HepG2 (cell line): ENCODE measurements around the gene VPREB3. TPM values are rescaled to one million over a fixed set of nuclear protein-coding genes. Genes with fewer than 3 reads are reported as not detected.

Source experiments
- ATAC-seq: fragments of 200-7000 bp; cut with Tn5 transposase; 3 replicates; pipeline ENCODE4 v1.9.1; 2020; ENCODE audit warnings: mild to moderate bottlenecking, moderate library complexity
- BruUV-seq: library from RNA; stranded (reverse); fragments of 400-500 nt; replicated peaks from 2 replicates; lab custom pipeline; 2021; lab: Mats Ljungman, UMichigan
- CTCF ChIA-PET: fragments of 300-600 bp; formaldehyde crosslinking; extraction: SDS; loops from one replicate; lab custom pipeline; 2021; ENCODE audit warnings: low total read pairs, inconsistent platforms, low intra/inter-chr PET ratio; lab: Yijun Ruan, JAX
- POLR2A ChIA-PET: fragments of 350-600 bp; sonication (Branson Sonifier 250); formaldehyde crosslinking; loops from one replicate; lab custom pipeline; 2020; ENCODE audit warnings: antibody characterized with exemption, inconsistent platforms; lab: Yijun Ruan, JAX
- DNase-seq: peaks from one replicate; pipeline ENCODE4 v3.0.0-alpha.2; 2015; ENCODE audit warnings: low spot score
- FAIRE-seq: peaks from 3 replicates; lab custom pipeline; 2011; peaks lifted over from hg19 to GRCh38; lab: Jason Lieb, UNC
- H2AFZ ChIP-seq: one replicate; pipeline ENCODE4 v1.6.1; 2011; ENCODE audit warnings: low read length, inconsistent platforms
- H3K27ac ChIP-seq: fragments of 300-600 bp; 3 replicates; pipeline ENCODE4 v1.8.0; 2011; ENCODE audit warnings: mixed run types, mild to moderate bottlenecking, mixed read lengths, low read length, inconsistent platforms; ENCODE audit not compliant: insufficient read depth; ENCODE audit errors: extremely low read length
- H3K27me3 ChIP-seq, 2 experiments: fragments of 200-600 bp in 1 of 2; 2 replicates in 1 of 2; 3 replicates in 1 of 2; pipeline versions ENCODE4 v1.6.0 to v1.8.0; 2011; ENCODE audit warnings: low read length in 2 of 2, mild to moderate bottlenecking in 2 of 2, moderate library complexity in 2 of 2, inconsistent platforms in 1 of 2; ENCODE audit not compliant: insufficient read depth in 2 of 2, control insufficient read depth in 1 of 2
- H3K36me3 ChIP-seq, 2 experiments: fragments of 200-600 bp in 1 of 2; replicated peaks in 1 of 2; 2 replicates in 1 of 2; 3 replicates in 1 of 2; pipeline versions ENCODE4 v1.5.1 to v1.8.0; 2011; ENCODE audit warnings: low read length in 2 of 2, inconsistent platforms in 1 of 2; ENCODE audit not compliant: insufficient read depth in 2 of 2, control insufficient read depth in 1 of 2
- H3K4me1 ChIP-seq: 2 replicates; pipeline ENCODE4 v1.5.1; 2012; ENCODE audit warnings: low read length, inconsistent platforms; ENCODE audit not compliant: insufficient read depth
- H3K4me2 ChIP-seq: 2 replicates; pipeline ENCODE4 v1.6.0; 2011; ENCODE audit warnings: low read depth, low read length, inconsistent platforms
- H3K4me3 ChIP-seq, 3 experiments: fragments of 200-600 bp in 1 of 3; sonication (generic), shearing (Covaris generic) in 1 of 3; replicated peaks in 1 of 3; 2 replicates each; pipeline ENCODE4 v1.5.1; 2011 to 2016; ENCODE audit warnings: low read length in 3 of 3, inconsistent platforms in 2 of 3, low read depth in 2 of 3, mild to moderate bottlenecking in 2 of 3, control low read depth in 1 of 3, mixed read lengths in 1 of 3; ENCODE audit not compliant: insufficient read depth in 1 of 3
- H3K79me2 ChIP-seq: one replicate; pipeline ENCODE4 v1.6.1; 2011; ENCODE audit warnings: low read length, inconsistent platforms; ENCODE audit not compliant: insufficient read depth
- H3K9ac ChIP-seq: 2 replicates; pipeline ENCODE4 v1.6.0; 2011; ENCODE audit warnings: mild to moderate bottlenecking, low read depth, low read length, inconsistent platforms; ENCODE audit not compliant: insufficient read depth
- H3K9me3 ChIP-seq: 2 replicates; pipeline ENCODE4 v1.5.1; 2012; ENCODE audit warnings: mild to moderate bottlenecking, low read length
- H4K20me1 ChIP-seq: 2 replicates; pipeline ENCODE4 v1.6.0; 2011; ENCODE audit warnings: inconsistent platforms, mild to moderate bottlenecking, low read length, moderate library complexity; ENCODE audit not compliant: insufficient read depth
- HDAC6 ChIP-seq: fragments of 200-600 bp; sonication (generic); IDR thresholded peaks from 2 replicates; pipeline ENCODE4 v1.7.0; 2017; ENCODE audit warnings: mild to moderate bottlenecking, antibody characterized with exemption, low read length, low read depth
- HMGXB4 ChIP-seq, 2 experiments: sonication (generic) in 1 of 2; formaldehyde crosslinking in 1 of 2; IDR thresholded peaks; 2 replicates each; pipeline versions ENCODE4 v1.4.0 to v1.6.1; 2018 to 2020; ENCODE audit warnings: missing genetic modification reagents in 2 of 2, borderline replicate concordance in 1 of 2, low read depth in 1 of 2, mild to moderate bottlenecking in 1 of 2, missing biosample characterization in 1 of 2
- IRF9 ChIP-seq: sonication (generic); formaldehyde crosslinking; IDR thresholded peaks from 2 replicates; pipeline ENCODE4 v1.8.0; 2022; ENCODE audit warnings: missing genetic modification reagents, mild to moderate bottlenecking, borderline replicate concordance
- ZBTB33 ChIP-seq: sonication (generic); formaldehyde crosslinking; IDR thresholded peaks from 2 replicates; pipeline ENCODE4 v1.4.0; 2020; ENCODE audit warnings: missing genetic modification reagents
- ZBTB42 ChIP-seq: sonication (generic); formaldehyde crosslinking; IDR thresholded peaks from 2 replicates; pipeline ENCODE4 v1.5.0; 2020; ENCODE audit warnings: mild to moderate bottlenecking, missing genetic modification reagents
- ZFP91 ChIP-seq: sonication (generic); formaldehyde crosslinking; IDR thresholded peaks from 2 replicates; pipeline ENCODE4 v1.9.0; 2022; ENCODE audit warnings: missing genetic modification reagents, mild to moderate bottlenecking, borderline replicate concordance
- ZNF501 ChIP-seq: sonication (generic); formaldehyde crosslinking; IDR thresholded peaks from 2 replicates; pipeline ENCODE4 v1.5.1; 2020; ENCODE audit warnings: mild to moderate bottlenecking, moderate library complexity, missing genetic modification reagents
- ZNF558 ChIP-seq: sonication (generic); formaldehyde crosslinking; IDR thresholded peaks from 2 replicates; pipeline ENCODE4 v1.9.0; 2022; ENCODE audit warnings: mild to moderate bottlenecking, missing genetic modification reagents, borderline replicate concordance
- WGBS: methylation state at CpG from one replicate; pipeline ENCODE4 v1.1.6; 2017; ENCODE audit warnings: low lambda C conversion rate; 5-methylcytosine and 5-hydroxymethylcytosine counted together
- in situ Hi-C: cut with HindIII; loops from 2 replicates; pipeline ENCODE4 v1.10.0; 2017; ENCODE audit warnings: low pct_unique_long_range_greater_than_20kb; ENCODE audit not compliant: extremely low pct_ligation_motif_present
- intact Hi-C: fragments of 100-400 bp; cut with micrococcal nuclease; formaldehyde crosslinking; loops from one replicate; pipeline ENCODE4 v1.10.0; 2022; ENCODE audit not compliant: unreplicated experiment
- polyA plus RNA-seq, 8 experiments: library from polyadenylated mRNA; depleted of rRNA in 3 of 8; stranded (reverse) in 7 of 8; unstranded in 1 of 8; fragments of >200 nt; fragmentation: Illumina TruSeq in 4 of 8; extraction: Trizol in 4 of 8; gene quantifications; 2 replicates each; pipeline versions ENCODE4 v1.2.1 to v1.2.3, GENCODE V29; 2011 to 2016; ENCODE audit warnings: low read depth in 4 of 8, missing spikeins in 1 of 8, mixed read lengths in 1 of 8; ENCODE audit not compliant: insufficient read depth in 1 of 8
- total RNA-seq, 5 experiments: library from RNA; depleted of rRNA; stranded (reverse); fragments of >200 nt; fragmentation: Illumina TruSeq; extraction: Trizol; gene quantifications; 2 replicates each; pipeline ENCODE4 v1.2.3, GENCODE V29; 2016; ENCODE audit warnings: low read depth in 1 of 5
- TF ChIP-seq, protein P1 (sequence below): IDR thresholded peaks from 2 replicates; pipeline ENCODE4 v1.6.1; 2012; ENCODE audit warnings: inconsistent platforms
- TF ChIP-seq, protein P2 (sequence below): sonication (generic); formaldehyde crosslinking; IDR thresholded peaks from 2 replicates; pipeline ENCODE4 v1.5.1; 2020; ENCODE audit warnings: mild to moderate bottlenecking, missing genetic modification reagents, moderate library complexity

Gene VPREB3
- total and polyA plus RNA-seq, 2 of the 13 experiments (the other 11 are each of a cell fraction or from before 2014, with no cell fraction given): 0.22 TPM; not detected in 1

GRCh38 chr22:23751441-23751996, 2.7 kb downstream of the VPREB3 start:
- peak overlapping the region; percentile 92 for H3K9ac ChIP-seq
- in situ Hi-C loops: no loop called here
- WGBS: 59% methylated on average over 15 of the region's 22 CpGs
- H3K4me1 ChIP-seq: peaks cover 23% of the 10 kb centered on the region
- peak overlapping the region; percentile 88 to 92 (median 89) for H3K4me3 ChIP-seq
- FAIRE-seq (no peak), DNase-seq (no peak), ATAC-seq (no peak; the same call in 2 of the 3 replicates)
- peak overlapping the region; percentile 60 for H3K27ac ChIP-seq
- peak overlapping the region; percentile 87 for H3K4me2 ChIP-seq
- H3K9me3 ChIP-seq: no peaks in the 10 kb centered on the region
- BruUV-seq: TSS peak; percentile 86
- peak overlapping the region; percentile 69 for H2AFZ ChIP-seq
- POLR2A ChIA-PET: interaction anchor here (0.9 to 4.9 kb wide), 5 partner anchors 8 to 38 kb away, joined by 4 to 52 read pairs (median 6); partner anchors contain the start of genes C22orf15 and CHCHD10
- no peaks in the 10 kb centered on the region for H3K36me3 ChIP-seq
- no peaks in the 10 kb centered on the region for H4K20me1 ChIP-seq
- CTCF ChIA-PET: no interaction called here
- no peaks in the 10 kb centered on the region for H3K27me3 ChIP-seq
- H3K79me2 ChIP-seq: peaks cover 7% of the 10 kb centered on the region
- intact Hi-C loops: no loop called here
- 0 out of 2 replicates have a peak, but pooled peaks have one; percentile 40 for TF ChIP-seq ZFP91 (CRISPR knock-in tag)
- peak; percentile 78 for TF ChIP-seq ZBTB33 (CRISPR knock-in tag)
- TF ChIP-seq HDAC6: no peak
- peak; percentile 63; the same call in 1 of the 2 replicates for TF ChIP-seq ZBTB42 (CRISPR knock-in tag)
- 0 out of 4 replicates have a peak, but pooled peaks of 1 of the 2 experiments have one; percentile 13 for TF ChIP-seq HMGXB4 (CRISPR knock-in tag; IDR thresholded peaks at IDR 0.05; ENCODE audit: borderline replicate concordance in 1 of 2, low read depth in 1 of 2)
- TF ChIP-seq, protein P1, sequence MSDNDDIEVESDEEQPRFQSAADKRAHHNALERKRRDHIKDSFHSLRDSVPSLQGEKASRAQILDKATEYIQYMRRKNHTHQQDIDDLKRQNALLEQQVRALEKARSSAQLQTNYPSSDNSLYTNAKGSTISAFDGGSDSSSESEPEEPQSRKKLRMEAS: 0 out of 2 replicates have a peak, but pooled peaks have one; percentile 9
- no peak for TF ChIP-seq ZNF558 (CRISPR knock-in tag)
- TF ChIP-seq, protein P2, sequence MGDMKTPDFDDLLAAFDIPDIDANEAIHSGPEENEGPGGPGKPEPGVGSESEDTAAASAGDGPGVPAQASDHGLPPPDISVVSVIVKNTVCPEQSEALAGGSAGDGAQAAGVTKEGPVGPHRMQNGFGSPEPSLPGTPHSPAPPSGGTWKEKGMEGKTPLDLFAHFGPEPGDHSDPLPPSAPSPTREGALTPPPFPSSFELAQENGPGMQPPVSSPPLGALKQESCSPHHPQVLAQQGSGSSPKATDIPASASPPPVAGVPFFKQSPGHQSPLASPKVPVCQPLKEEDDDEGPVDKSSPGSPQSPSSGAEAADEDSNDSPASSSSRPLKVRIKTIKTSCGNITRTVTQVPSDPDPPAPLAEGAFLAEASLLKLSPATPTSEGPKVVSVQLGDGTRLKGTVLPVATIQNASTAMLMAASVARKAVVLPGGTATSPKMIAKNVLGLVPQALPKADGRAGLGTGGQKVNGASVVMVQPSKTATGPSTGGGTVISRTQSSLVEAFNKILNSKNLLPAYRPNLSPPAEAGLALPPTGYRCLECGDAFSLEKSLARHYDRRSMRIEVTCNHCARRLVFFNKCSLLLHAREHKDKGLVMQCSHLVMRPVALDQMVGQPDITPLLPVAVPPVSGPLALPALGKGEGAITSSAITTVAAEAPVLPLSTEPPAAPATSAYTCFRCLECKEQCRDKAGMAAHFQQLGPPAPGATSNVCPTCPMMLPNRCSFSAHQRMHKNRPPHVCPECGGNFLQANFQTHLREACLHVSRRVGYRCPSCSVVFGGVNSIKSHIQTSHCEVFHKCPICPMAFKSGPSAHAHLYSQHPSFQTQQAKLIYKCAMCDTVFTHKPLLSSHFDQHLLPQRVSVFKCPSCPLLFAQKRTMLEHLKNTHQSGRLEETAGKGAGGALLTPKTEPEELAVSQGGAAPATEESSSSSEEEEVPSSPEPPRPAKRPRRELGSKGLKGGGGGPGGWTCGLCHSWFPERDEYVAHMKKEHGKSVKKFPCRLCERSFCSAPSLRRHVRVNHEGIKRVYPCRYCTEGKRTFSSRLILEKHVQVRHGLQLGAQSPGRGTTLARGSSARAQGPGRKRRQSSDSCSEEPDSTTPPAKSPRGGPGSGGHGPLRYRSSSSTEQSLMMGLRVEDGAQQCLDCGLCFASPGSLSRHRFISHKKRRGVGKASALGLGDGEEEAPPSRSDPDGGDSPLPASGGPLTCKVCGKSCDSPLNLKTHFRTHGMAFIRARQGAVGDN (CRISPR knock-in tag): peak; percentile 53
- 0 out of 2 replicates have a peak, but pooled peaks have one; percentile 0 for TF ChIP-seq ZNF501 (CRISPR knock-in tag)
- no peak for TF ChIP-seq IRF9 (CRISPR knock-in tag)
